ENCODE data around the gene RAB6B. TPM values are rescaled to one million over a fixed set of nuclear protein-coding genes. Genes with fewer than 3 reads are reported as not detected.
A peak's percentile ranks its signal among the peaks of the same experiment; 100 is the strongest.

Gene RAB6B
- total and polyA plus RNA-seq, 2 experiments from 2014 or later = 1.2 to 3.9 TPM

DNA sequence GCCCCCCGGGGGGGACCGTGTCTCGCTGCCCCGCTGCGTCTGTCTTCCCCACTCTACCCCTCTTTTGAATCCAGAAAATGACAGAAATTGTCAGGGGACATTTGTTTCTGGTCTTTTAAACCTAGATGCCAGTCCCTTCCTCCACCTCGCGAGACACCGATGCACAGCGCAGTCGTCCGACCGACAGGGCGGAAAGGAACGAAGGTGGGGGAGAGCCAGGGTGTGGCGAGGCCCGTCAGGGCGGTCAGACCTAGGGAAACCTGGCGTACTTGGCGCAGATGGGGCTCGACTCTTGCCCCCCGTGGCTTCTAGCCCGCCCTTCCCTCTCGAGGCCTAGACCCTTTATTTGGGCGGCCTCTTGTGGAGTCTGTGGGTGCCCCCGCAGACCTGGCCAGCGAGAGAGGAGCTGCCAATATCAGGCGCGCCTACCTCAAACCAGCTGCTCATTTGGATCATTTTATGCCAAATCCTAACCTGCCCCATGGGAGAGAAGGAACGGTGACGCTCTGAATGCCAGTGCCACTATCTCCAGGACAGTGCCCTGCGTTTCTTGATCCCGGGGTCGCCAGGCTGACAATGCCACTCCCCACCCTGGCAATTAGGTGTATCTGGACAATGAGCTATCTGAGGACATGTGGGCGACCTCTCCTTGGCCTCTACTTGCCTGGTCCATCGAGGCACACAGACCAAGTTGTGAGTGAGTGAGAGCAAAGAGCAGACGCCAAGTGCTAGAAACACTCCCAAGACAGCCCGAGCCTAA, 500 bp upstream of the RAB6B start:
- H3K79me2 ChIP-seq (replicated peaks; ENCODE audit: insufficient read depth) = no peaks in the 10 kb centered on the region
- H4K20me1 ChIP-seq (replicated peaks; ENCODE audit: insufficient read depth) = no peaks in the 10 kb centered on the region
- H2AFZ ChIP-seq = peak overlapping the region; percentile 99
- Mint-ChIP-seq H3K36me3 (ENCODE audit: low read depth) (no peaks in the 10 kb centered on the region), H3K27ac (no peak overlapping the region), H3K4me1 (peaks cover 8% of the 10 kb centered on the region), H3K9me3 (no peaks in the 10 kb centered on the region), H3K27me3 (ENCODE audit: insufficient read depth, low read depth, poor library complexity) (peaks cover 33% of the 10 kb centered on the region), H3K4me3 (peak overlapping the region; percentile 86)
- H3K4me2 ChIP-seq = peak overlapping the region; percentile 95
- peaks cover 5% of the 10 kb centered on the region for H3K4me1 ChIP-seq (ENCODE audit: insufficient read depth)
- no peak overlapping the region for H3K27ac ChIP-seq (ENCODE audit: low read depth)
- DNase-seq (ENCODE audit: low spot score) = peak; percentile 62
- no peaks in the 10 kb centered on the region for H3F3A ChIP-seq (replicated peaks; ENCODE audit: low read depth)
- peak overlapping the region; percentile 94 for H3K4me3 ChIP-seq
- H3K9me2 ChIP-seq (ENCODE audit: insufficient read depth) = no peaks in the 10 kb centered on the region
- TF ChIP-seq, protein P1, sequence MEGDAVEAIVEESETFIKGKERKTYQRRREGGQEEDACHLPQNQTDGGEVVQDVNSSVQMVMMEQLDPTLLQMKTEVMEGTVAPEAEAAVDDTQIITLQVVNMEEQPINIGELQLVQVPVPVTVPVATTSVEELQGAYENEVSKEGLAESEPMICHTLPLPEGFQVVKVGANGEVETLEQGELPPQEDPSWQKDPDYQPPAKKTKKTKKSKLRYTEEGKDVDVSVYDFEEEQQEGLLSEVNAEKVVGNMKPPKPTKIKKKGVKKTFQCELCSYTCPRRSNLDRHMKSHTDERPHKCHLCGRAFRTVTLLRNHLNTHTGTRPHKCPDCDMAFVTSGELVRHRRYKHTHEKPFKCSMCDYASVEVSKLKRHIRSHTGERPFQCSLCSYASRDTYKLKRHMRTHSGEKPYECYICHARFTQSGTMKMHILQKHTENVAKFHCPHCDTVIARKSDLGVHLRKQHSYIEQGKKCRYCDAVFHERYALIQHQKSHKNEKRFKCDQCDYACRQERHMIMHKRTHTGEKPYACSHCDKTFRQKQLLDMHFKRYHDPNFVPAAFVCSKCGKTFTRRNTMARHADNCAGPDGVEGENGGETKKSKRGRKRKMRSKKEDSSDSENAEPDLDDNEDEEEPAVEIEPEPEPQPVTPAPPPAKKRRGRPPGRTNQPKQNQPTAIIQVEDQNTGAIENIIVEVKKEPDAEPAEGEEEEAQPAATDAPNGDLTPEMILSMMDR (conservative IDR thresholded peaks at IDR 0.05; ENCODE audit: low read depth in 2 of 2) = peak in 1 of 2 experiments; percentile 14; a peak in 1 of 4 replicates
- TF ChIP-seq EZH2 (IDR thresholded peaks at IDR 0.05; ENCODE audit: low read depth, unreplicated experiment) (peak; percentile 18), NANOG (IDR thresholded peaks at IDR 0.05; ENCODE audit: borderline replicate concordance) (no peak)
- no peaks in the 10 kb centered on the region for H3K36me3 ChIP-seq (ENCODE audit: insufficient read depth)
- ATAC-seq = peak; percentile 27
- H3K27me3 ChIP-seq (ENCODE audit: insufficient read depth) = peaks cover 49% of the 10 kb centered on the region

- H3K4me2 ChIP-seq = peak overlapping the region; percentile 95
- peaks cover 5% of the 10 kb centered on the region for H3K4me1 ChIP-seq (ENCODE audit: insufficient read depth)
- peaks cover 49% of the 10 kb centered on the region for H3K27me3 ChIP-seq (ENCODE audit: insufficient read depth)
- H3K36me3 ChIP-seq (ENCODE audit: insufficient read depth) = no peaks in the 10 kb centered on the region
- TF ChIP-seq EZH2phosphoT487 (IDR thresholded peaks at IDR 0.05; ENCODE audit: unreplicated experiment) (no peak), POLR2AphosphoS5 (IDR thresholded peaks at IDR 0.05; ENCODE audit: low read depth) (0 out of 2 replicates have a peak, but pooled peaks have one; percentile 20), JUNB (IDR thresholded peaks at IDR 0.05; ENCODE audit: unreplicated experiment) (no peak)
- TF ChIP-seq, protein P1 (conservative IDR thresholded peaks at IDR 0.05; ENCODE audit: low read depth in 2 of 2) = peak in 1 of 2 experiments; percentile 14; a peak in 1 of 4 replicates
- ATAC-seq = peak; percentile 42
- no peaks in the 10 kb centered on the region for H4K20me1 ChIP-seq (replicated peaks; ENCODE audit: insufficient read depth)
- Mint-ChIP-seq H3K4me3 (peak overlapping the region; percentile 80), H3K27me3 (ENCODE audit: insufficient read depth, low read depth, poor library complexity) (peaks cover 36% of the 10 kb centered on the region), H3K9me3 (no peaks in the 10 kb centered on the region), H3K36me3 (ENCODE audit: low read depth) (no peaks in the 10 kb centered on the region), H3K27ac (no peak overlapping the region), H3K4me1 (peaks cover 12% of the 10 kb centered on the region)
- peak; percentile 77 for DNase-seq (ENCODE audit: low spot score)
- peak overlapping the region; percentile 93 for H2AFZ ChIP-seq
- no peaks in the 10 kb centered on the region for H3F3A ChIP-seq (replicated peaks; ENCODE audit: low read depth)
- no peaks in the 10 kb centered on the region for H3K9me2 ChIP-seq (ENCODE audit: insufficient read depth)
- H3K27ac ChIP-seq (ENCODE audit: low read depth) = no peak overlapping the region
- H3K79me2 ChIP-seq (replicated peaks; ENCODE audit: insufficient read depth) = no peaks in the 10 kb centered on the region; the same call in 1 of the 2 replicates
- H3K4me3 ChIP-seq = peak overlapping the region; percentile 94
These were observed 1.1 kb downstream of the RAB6B start for GRCh38 chr3:133894353-133895207.
